Mesodermal cell (in vitro differentiated cells): ENCODE data around the gene LPIN2.
"Not testable (repeated sequence)": the region's sequence is repeated elsewhere in the genome, so short reads cannot be mapped to it uniquely, and the experiment has no call there.

Experiments used
- H3K27ac ChIP-seq: 2 replicates; pipeline ENCODE4 v1.7.0; 2013; ENCODE audit warnings: mild to moderate bottlenecking, low read depth, low read length, moderate library complexity; ENCODE audit not compliant: severe bottlenecking
- H3K36me3 ChIP-seq: 2 replicates; pipeline ENCODE4 v1.7.1; 2013; ENCODE audit warnings: mild to moderate bottlenecking, low read length, moderate library complexity; ENCODE audit not compliant: control insufficient read depth, insufficient read depth
- H3K4me1 ChIP-seq: one replicate; pipeline ENCODE4 v1.7.1; 2013; ENCODE audit warnings: mild to moderate bottlenecking, low read length; ENCODE audit not compliant: insufficient read depth, control insufficient read depth, poor library complexity, severe bottlenecking
- H3K4me3 ChIP-seq: 2 replicates; pipeline ENCODE4 v1.7.0; 2013; ENCODE audit warnings: low read length, control low read depth, mild to moderate bottlenecking; ENCODE audit not compliant: insufficient read depth, poor library complexity, severe bottlenecking; ENCODE audit errors: extremely low read depth
- H3K9me3 ChIP-seq: 2 replicates; pipeline ENCODE4 v1.7.1; 2013; ENCODE audit warnings: mild to moderate bottlenecking, low read length, moderate library complexity; ENCODE audit not compliant: control insufficient read depth
- WGBS, 2 experiments: methylation state at CpG; one replicate each; pipeline ENCODE4 v1.1.5; 2013; ENCODE audit warnings: missing lambda C conversion rate in 2 of 2; ENCODE audit not compliant: insufficient coverage in 2 of 2; 5-methylcytosine and 5-hydroxymethylcytosine counted together

LPIN2 gene

DNA sequence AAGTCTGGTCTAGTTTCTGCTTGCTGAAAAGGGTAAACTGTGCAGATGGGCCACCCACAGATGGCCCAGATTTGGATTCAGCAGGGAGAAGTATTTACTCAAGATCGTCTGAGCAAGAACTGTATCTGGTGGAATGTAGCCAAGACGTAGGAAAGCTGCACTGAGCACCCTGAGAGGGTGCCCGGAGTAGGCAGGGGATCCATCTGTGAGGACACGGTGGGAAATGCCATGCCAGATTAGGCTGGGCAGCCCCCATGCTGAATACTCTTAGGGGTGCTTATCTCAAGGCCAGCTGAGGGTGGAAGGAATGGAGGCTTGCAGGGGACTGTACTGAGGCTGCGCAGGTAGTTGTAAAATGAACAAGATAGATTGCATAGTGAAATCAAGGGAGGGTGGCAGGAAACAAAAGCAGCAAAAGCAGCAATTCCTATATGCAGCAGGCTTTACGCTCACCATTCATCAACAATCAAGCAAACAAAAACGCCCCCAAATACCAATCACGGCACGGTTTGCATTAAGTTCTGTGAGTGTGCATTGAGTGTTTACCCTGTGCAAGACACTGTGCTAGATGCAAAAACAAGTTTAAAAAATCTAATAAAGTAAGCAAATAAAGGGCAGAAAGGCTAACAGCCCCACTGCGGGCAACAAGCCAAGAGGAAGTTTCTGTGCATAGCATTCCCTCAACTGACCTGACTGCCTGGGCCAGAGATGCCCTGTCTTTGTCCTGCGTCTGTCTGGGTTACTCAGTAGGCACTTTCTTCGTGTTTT is 32.2 kb upstream of the LPIN2 start:
- Histone ChIP-seq H3K36me3 (no peaks in the 10 kb centered on the region), H3K27ac (no peak overlapping the region)

DNA sequence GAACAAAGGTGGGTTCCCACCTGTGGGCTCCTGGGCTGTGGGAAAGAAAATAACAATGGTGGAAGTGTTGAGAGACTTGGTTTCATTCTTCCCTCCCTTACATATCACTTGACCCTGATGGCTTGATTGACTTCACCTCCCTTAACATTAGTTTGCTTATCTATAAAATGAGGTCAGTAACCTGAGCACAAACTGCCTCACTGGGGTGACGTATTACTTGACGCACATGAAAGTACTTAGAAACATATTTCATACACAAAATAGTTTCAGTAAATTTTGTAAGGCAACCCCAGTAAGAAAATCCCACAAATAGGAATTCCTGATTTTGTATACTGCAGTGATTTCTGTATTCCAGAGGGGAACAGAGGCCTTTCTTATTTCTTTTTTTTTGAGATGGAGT is 29.4 kb upstream of the LPIN2 start:
- H3K36me3 ChIP-seq: no peaks in the 10 kb centered on the region
- no peaks in the 10 kb centered on the region for H3K9me3 ChIP-seq
- H3K27ac ChIP-seq: no peak overlapping the region
- WGBS, 2 experiments: 100% methylated on average over 2 of the region's 2 CpGs; no CpG with 5 or more reads in 1 of the 2 experiments
- no peaks in the 10 kb centered on the region for H3K4me1 ChIP-seq
- H3K4me3 ChIP-seq: no peak overlapping the region

More for the DNA sequence above, 32.2 kb upstream of the LPIN2 start:
- 96 to 97% methylated on average over 6 to 9 of the region's 12 CpGs for WGBS, 2 experiments
- H3K9me3 ChIP-seq: no peaks in the 10 kb centered on the region
- no peaks in the 10 kb centered on the region for H3K4me1 ChIP-seq
- H3K4me3 ChIP-seq: no peak overlapping the region

DNA sequence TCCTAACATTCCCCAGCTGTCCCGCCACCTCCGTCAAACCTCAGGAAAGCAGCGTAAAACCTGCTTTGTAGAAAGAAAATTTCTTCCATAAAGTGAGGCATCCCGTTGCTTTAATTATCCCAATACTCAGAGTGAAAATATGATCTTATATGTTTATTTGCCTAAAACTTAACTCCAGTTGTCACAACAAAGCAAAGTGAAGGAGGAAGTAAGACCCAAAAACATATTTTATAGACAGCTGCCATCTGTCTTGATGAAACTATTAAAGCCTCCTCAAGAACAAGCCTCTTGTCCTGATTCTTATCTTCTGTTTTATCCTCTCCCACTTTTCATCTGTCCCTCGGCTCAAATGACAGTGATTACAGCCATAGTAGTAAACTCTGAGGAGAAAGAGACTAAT is 28.9 kb upstream of the LPIN2 start:
- Histone ChIP-seq H3K27ac (no peak overlapping the region), H3K36me3 (no peaks in the 10 kb centered on the region), H3K4me3 (no peak overlapping the region), H3K4me1 (no peaks in the 10 kb centered on the region), H3K9me3 (no peaks in the 10 kb centered on the region)
- 100% methylated on average over 3 of the region's 5 CpGs; no CpG with 5 or more reads in 1 of the 2 experiments for WGBS, 2 experiments

DNA sequence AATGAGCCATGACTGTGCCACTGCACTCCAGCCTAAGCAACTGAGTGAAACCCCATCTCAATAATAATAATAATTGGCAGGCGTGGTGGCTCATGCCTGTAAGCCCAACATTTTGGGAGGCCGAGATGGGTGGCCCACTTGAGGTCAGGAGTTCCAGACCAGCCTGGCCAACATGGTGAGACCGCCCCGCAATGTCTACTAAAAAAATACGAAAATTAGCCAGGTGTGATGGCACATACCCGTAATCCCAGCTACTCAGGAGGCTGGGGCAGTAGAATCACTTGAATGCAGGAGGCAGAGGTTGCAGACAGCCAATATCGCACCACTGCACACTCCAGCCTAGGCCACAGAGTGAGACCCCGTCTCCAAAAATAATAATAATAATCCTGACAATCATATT is 27.9 kb upstream of the LPIN2 start:
- WGBS, 2 experiments: 96% methylated on average over 6 of the region's 8 CpGs

DNA sequence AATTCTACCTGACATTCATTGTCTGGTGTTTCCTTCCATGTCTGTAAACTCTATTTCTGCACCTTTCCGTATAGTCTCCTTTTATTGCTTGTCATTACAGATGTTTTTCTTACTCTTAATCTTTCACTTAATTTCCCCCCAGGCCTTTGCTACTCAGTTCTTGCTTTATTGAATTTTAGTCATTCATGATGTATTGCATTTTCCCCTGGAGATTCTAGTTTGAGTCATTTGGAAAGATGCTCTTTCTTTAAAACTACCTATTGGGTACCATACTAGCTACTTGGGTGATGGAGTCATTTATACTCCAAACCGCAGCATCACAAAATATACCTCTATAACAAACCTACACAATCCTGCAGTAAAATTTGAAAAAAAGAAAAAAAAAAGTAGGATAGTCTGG is 27.2 kb upstream of the LPIN2 start:
- Histone ChIP-seq H3K4me1 (peaks cover 6% of the 10 kb centered on the region), H3K9me3 (no peaks in the 10 kb centered on the region), H3K27ac (no peak overlapping the region), H3K36me3 (no peaks in the 10 kb centered on the region), H3K4me3 (no peak overlapping the region)
- 100% methylated on average over 1 of the region's 2 CpGs for WGBS, 2 experiments

More for the DNA sequence above, 27.9 kb upstream of the LPIN2 start:
- Histone ChIP-seq H3K9me3 (no peaks in the 10 kb centered on the region), H3K27ac (no peak overlapping the region), H3K4me3 (no peak overlapping the region), H3K4me1 (peaks cover 6% of the 10 kb centered on the region), H3K36me3 (no peaks in the 10 kb centered on the region)

DNA sequence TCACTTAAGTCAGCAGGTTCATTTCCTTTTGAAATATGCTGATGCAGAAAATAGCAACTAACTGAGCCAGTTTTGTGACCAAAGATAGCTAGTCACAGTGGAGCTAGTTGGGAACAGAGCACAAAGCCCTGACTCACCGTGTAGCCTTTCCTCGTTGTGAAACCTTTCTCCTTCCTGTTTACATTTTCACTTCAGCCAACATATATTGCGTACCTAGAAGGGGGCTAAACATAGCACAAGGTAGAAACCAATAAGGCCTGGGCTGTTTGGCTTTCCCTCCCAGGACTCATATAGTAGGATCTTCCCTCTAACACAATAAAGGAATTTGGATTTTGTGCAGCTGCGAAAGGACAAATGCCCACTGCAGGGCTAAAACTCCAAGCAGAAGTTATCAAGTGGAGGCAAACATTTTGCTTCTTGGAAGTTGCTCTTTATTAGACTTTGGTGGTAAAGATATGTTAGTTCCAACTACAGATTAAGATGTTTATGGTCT is 24.5 kb upstream of the LPIN2 start:
- whole genome bisulfite sequencing, 2 experiments: 60 to 70% methylated on average over 2 of the region's 4 CpGs
- H3K9me3 ChIP-seq: no peaks in the 10 kb centered on the region
- H3K4me3 ChIP-seq: no peak overlapping the region
- H3K36me3 ChIP-seq: no peaks in the 10 kb centered on the region
- H3K27ac ChIP-seq: peak overlapping the region; percentile 69
- peaks cover 6% of the 10 kb centered on the region for H3K4me1 ChIP-seq

DNA sequence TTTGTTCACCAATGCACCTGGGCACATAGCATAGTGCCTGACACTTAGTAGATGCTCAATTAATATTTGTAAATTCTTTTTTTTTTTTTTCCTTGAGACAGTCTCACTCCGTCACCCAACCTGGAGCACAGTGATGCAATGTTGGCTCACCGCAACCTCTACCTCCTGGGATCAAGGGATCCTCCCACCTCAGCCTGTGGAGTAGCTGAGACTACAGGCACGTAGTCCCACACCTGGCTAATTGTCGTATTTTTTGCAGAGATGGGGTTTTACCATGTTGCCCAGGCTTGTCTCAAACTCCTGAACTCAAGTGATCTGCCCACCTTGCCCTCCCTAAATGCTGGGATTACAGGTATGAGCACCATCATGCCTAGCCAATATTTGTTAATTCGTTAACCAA is 23.2 kb upstream of the LPIN2 start:
- Histone ChIP-seq H3K36me3 (no peaks in the 10 kb centered on the region), H3K4me1 (peaks cover 6% of the 10 kb centered on the region), H3K9me3 (no peaks in the 10 kb centered on the region), H3K27ac (no peak overlapping the region), H3K4me3 (no peak overlapping the region)
- WGBS, 2 experiments: 94 to 97% methylated on average over 4 of the region's 5 CpGs

DNA sequence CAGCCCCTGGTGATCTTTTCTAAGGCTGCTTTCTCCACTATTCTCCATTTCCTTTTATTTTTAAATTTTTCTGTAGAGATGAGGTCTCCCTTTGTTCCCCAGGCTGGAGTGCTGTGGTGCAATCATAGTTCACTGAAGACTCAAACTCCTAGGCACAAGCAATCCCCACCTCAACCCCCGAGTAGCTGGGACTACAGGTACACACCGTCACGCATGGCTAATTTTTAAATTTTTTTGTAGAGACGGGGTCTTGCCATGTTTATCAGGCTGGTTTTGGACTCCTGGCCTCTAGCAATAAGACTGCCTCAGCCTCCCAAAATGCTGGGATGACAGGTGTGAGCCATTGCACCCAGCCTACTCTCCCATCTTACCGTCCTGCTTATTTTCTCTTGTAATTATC is 22.7 kb upstream of the LPIN2 start:
- WGBS, 2 experiments: 85 to 95% methylated on average over 4 of the region's 5 CpGs
- H3K9me3 ChIP-seq: no peaks in the 10 kb centered on the region
- H3K4me1 ChIP-seq: peaks cover 6% of the 10 kb centered on the region
- no peak overlapping the region for H3K4me3 ChIP-seq
- H3K27ac ChIP-seq: no peak overlapping the region
- no peaks in the 10 kb centered on the region for H3K36me3 ChIP-seq

DNA sequence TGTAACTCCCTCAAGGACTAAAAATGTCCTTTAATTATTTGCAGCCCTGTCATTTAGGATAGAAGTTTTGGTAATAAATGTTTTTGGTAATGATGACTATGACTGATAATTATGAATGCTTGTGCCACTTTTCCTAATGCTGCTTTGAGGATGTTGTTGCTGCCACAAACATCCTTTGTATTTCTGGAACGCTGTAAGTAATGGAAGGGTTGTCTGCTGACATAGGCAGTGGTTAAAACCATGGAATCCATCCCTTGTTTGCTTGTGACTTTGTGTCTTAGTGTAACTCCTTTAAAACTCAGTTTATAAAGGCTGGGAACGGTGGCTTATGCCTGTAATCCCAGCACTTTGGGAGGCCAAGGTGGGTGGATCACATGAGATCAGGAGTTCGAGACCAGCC is 19.8 kb upstream of the LPIN2 start:
- Histone ChIP-seq H3K9me3 (no peaks in the 10 kb centered on the region), H3K27ac (no peak overlapping the region), H3K36me3 (no peaks in the 10 kb centered on the region), H3K4me1 (peaks cover 14% of the 10 kb centered on the region), H3K4me3 (no peak overlapping the region)
- 100% methylated on average over 1 to 2 of the region's 3 CpGs for WGBS, 2 experiments

DNA sequence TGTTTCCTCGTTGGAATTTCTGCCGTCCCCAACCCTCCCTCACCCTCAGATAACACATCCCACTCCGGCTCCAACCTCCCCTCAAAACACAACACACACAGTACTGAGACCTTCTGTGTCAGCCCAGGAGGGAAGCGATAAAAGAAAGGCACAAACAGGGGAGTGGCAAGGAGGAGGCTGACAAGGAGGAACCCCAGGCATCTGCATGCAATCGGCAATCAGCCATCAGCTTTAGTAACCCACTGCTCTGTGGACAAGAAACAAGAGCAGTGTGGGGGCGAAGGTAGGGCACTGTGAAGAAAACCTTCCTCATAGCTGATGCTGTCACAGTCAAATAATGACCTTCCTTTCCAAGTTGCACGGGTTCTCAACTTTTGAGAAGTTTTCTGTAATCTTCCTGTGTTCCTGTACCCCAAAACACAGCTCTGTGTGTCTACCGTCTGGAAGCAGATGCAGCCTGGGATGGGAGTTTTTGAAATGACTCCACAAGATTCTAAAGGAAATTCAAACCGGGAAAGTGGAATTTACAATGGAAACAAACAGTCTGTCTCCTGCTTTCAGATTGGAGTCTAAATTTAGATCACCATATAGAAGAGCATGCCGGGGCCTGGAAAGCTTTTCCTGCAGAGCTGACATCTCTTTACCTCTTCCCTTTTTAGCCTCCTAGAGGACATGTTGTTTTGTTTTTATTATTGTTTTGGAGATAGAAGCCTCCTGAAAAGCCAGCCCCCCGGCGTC is 16.4 kb upstream of the LPIN2 start:
- Histone ChIP-seq H3K9me3 (no peaks in the 10 kb centered on the region), H3K4me3 (no peak overlapping the region), H3K4me1 (peaks cover 20% of the 10 kb centered on the region), H3K36me3 (no peaks in the 10 kb centered on the region), H3K27ac (peak overlapping the region; percentile 81)
- 49 to 61% methylated on average over 3 to 6 of the region's 12 CpGs for WGBS, 2 experiments

DNA sequence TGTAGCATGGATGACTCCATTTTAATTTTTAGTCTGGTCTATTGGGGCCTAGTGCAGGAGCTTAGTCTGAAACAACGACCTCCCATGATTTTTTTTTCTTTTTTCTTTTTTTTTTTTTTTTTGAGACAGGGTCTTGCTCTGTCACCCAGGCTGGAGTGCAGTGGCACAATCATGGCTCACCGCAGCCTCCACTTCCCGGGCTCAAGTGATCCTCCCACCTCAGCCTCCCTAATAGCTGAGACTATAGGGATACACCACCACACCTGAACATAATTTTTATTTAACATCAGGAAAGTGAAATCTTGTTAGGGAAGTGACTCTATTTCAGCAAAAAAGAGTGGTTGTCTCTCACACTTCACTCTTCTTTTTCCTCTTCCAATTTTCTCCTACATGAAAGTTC is 15.2 kb upstream of the LPIN2 start:
- H3K4me3 ChIP-seq, H3K36me3 ChIP-seq, H3K9me3 ChIP-seq, H3K27ac ChIP-seq: not testable (repeated sequence)
- WGBS, 2 experiments: 90 to 100% methylated on average over 2 of the region's 3 CpGs
- peaks cover 20% of the 10 kb centered on the region for H3K4me1 ChIP-seq
